SK-N-SH treated with all-trans-retinoic acid at 6 μM for 48 hours (cell line): ENCODE data around the gene RETSAT.

Source experiments
- CSDC2 ChIP-seq: fragments of 250-450 bp; sonication (Bioruptor Pico); IDR thresholded peaks from 2 replicates; pipeline ENCODE4 v1.5.0; 2020; ENCODE audit warnings: mild to moderate bottlenecking, moderate library complexity
- ISL1 ChIP-seq: fragments of 250-450 bp; sonication (Bioruptor Pico); IDR thresholded peaks from 2 replicates; pipeline ENCODE4 v2.1.2; 2022; ENCODE audit warnings: mild to moderate bottlenecking, moderate library complexity
- RARB ChIP-seq: fragments of 250-450 bp; sonication (Bioruptor Pico); IDR thresholded peaks from 2 replicates; pipeline ENCODE4 v1.8.0; 2021; ENCODE audit warnings: mild to moderate bottlenecking, moderate library complexity
- ZNF8 ChIP-seq: fragments of 450-650 bp; formaldehyde crosslinking; IDR thresholded peaks from 2 replicates; pipeline ENCODE4 v1.5.0; 2020; ENCODE audit warnings: mild to moderate bottlenecking, moderate library complexity

- TF ChIP-seq RARB (CRISPR knock-in tag) (no peak), CSDC2 (CRISPR knock-in tag) (no peak), ZNF8 (CRISPR knock-in tag) (no peak), ISL1 (CRISPR knock-in tag) (no peak)
Measured at GRCh38 chr2:85330839-85331636, 23.3 kb downstream of the RETSAT start.
